GM12891 (cell line): ENCODE data around the gene ACSS1.

Source experiments
- PAX5 ChIP-seq: IDR thresholded peaks from 2 replicates; pipeline ENCODE4 v1.6.1; 2011; ENCODE audit warnings: low read length, moderate library complexity, mild to moderate bottlenecking; ENCODE audit not compliant: insufficient read depth, severe bottlenecking
- POLR2A ChIP-seq: IDR thresholded peaks from 2 replicates; pipeline ENCODE4 v1.6.1; 2011; ENCODE audit warnings: low read depth, low read length, control low read depth
- POLR2AphosphoS5 ChIP-seq: IDR thresholded peaks from 2 replicates; pipeline ENCODE4 v1.6.1; 2011; ENCODE audit warnings: low read depth, low read length, control low read depth
- POU2F2 ChIP-seq: IDR thresholded peaks from 2 replicates; pipeline ENCODE4 v1.6.1; 2011; ENCODE audit warnings: low read depth, mild to moderate bottlenecking, control low read depth, low read length, moderate library complexity
- SPI1 ChIP-seq: IDR thresholded peaks from 2 replicates; pipeline ENCODE4 v1.6.1; 2011; ENCODE audit warnings: low read depth, low read length, control low read depth
- TAF1 ChIP-seq: IDR thresholded peaks from 2 replicates; pipeline ENCODE4 v1.6.1; 2011; ENCODE audit warnings: low read depth, low read length, control low read depth

DNA sequence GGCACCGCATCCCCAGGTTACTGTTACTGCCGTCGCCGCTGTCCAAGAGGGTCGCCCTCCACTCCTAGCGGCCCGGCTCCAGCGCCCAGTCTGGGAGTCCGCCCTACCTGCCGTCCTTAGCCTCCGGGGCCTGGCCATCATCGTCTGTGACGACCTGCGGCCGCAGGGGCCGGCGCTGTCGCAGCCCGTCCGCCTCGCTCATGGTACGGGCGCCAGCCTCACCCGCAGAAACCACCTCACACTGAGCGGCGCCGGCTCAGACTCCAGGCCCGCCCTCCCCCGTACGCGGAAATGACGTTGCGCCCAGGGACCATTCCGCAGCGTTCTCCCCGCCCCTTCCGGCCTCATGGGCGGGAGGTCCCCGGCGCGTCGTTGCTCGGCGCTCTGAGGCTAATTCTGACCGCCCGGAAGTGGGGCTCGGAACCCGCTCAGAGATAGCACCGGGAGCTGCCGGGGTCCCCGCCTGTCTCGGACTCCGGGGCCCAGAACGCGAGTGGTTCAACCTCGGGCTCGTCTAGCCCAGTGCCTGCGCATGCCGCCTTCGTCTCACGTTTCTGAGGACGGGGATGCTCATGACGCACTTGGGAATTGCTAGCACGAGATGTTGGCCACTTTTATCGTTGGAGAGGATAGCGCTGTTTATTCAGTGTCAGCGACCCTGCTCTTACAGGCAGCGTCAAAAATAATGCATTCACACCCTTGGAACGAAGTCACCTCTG is 65.3 kb downstream of the ACSS1 start, which contains the start of gene APMAP:
- TF ChIP-seq PAX5 (no peak), POLR2A (peak; percentile 87), POLR2AphosphoS5 (peak; percentile 85), TAF1 (peak; percentile 68; the same call in 1 of the 2 replicates), POU2F2 (peak; percentile 55; the same call in 1 of the 2 replicates), SPI1 (no peak)
